H1 (cell line): ENCODE measurements around the gene CACFD1. TPM values are rescaled to one million over a fixed set of nuclear protein-coding genes. Genes with fewer than 3 reads are reported as not detected.

Experiments
- GTF2F1 ChIP-seq: IDR thresholded peaks from 2 replicates; pipeline ENCODE4 v1.6.1; 2012; ENCODE audit warnings: low read depth, low read length, improper control_type of control experiment, borderline replicate concordance
- HDAC2 ChIP-seq, 2 experiments: fragments of 300-600 bp in 1 of 2; sonication (generic) in 1 of 2; IDR thresholded peaks; 2 replicates each; pipeline ENCODE4 v1.6.1; 2011 to 2012; ENCODE audit warnings: low read depth in 2 of 2, low read length in 2 of 2, mild to moderate bottlenecking in 2 of 2, moderate library complexity in 2 of 2, borderline replicate concordance in 1 of 2, inconsistent platforms in 1 of 2
- KDM5A ChIP-seq: fragments of 200-600 bp; IDR thresholded peaks from 2 replicates; pipeline ENCODE4 v1.7.1; 2012; ENCODE audit warnings: mild to moderate bottlenecking, low read length, inconsistent platforms, mixed read lengths
- POU5F1 ChIP-seq: IDR thresholded peaks from 2 replicates; pipeline ENCODE4 v1.6.1; 2011; ENCODE audit warnings: low read depth, mild to moderate bottlenecking, low read length, moderate library complexity
- RNF2 ChIP-seq: fragments of 200-900, 300-1000 bp; sonication (generic); IDR thresholded peaks from 2 replicates; pipeline ENCODE4 v1.7.1; 2016; ENCODE audit warnings: borderline replicate concordance, low read depth, mild to moderate bottlenecking, antibody characterized with exemption, low read length; ENCODE audit not compliant: poor library complexity, severe bottlenecking; ENCODE audit errors: missing control alignments
- polyA plus RNA-seq, 7 experiments: library from polyadenylated mRNA; depleted of rRNA in 3 of 7; stranded (reverse) in 5 of 7; unstranded in 2 of 7; fragments of >200 nt in 5 of 7; fragments of 200-250 nt in 2 of 7; gene quantifications; 1 replicate in 5 of 7; 2 replicates in 1 of 7; 4 replicates in 1 of 7; pipeline versions ENCODE4 v1.2.1 to v1.2.3, GENCODE V29; 2011 to 2013; ENCODE audit warnings: missing spikeins in 2 of 7, mixed read lengths in 2 of 7
- total RNA-seq: library from RNA; stranded (reverse); fragmentation: NEBNext Ultra II Directional; extraction: Animal tissue kit (Norgen Biotek cat#: 25700); gene quantifications from 2 replicates; pipeline ENCODE4 v1.2.1, GENCODE V29; 2021

Gene CACFD1
- total and polyA plus RNA-seq, 2 of the 8 experiments (the other 6 are each of a cell fraction or from before 2014, with no cell fraction given), result 13.4 to 15.5 TPM

- TF ChIP-seq GTF2F1 (no peak), KDM5A (no peak), POU5F1 (no peak), HDAC2 (IDR thresholded peaks at IDR 0.05; ENCODE audit: borderline replicate concordance in 1 of 2, low read depth in 2 of 2, low read length in 2 of 2) (no peak), RNF2 (no peak)
Observed at GRCh38 chr9:133517711-133518110, 57.9 kb downstream of the CACFD1 start (continued).
